T-helper 2 cell treated with Interferon-gamma antibody and Interleukin-4, amounts not matched to agents 100 ng/mL and 5 ng/mL, for 36 hours (primary cell): ENCODE measurements around the gene PDE6B. TPM values are rescaled to one million over a fixed set of nuclear protein-coding genes. Genes with fewer than 3 reads are reported as not detected.

Experiments
- total RNA-seq: library from RNA; stranded (reverse); gene quantifications from 2 replicates; pipeline ENCODE4 v1.2.3, GENCODE V29; 2022

Gene PDE6B
- total RNA-seq, 1 donor from 2014 or later: 13.5 TPM

Other genes with a start within 250 kb of the PDE6B start
- 29.8 and 30.6 TPM in 2 replicates for gene ZNF721, start 126.4 kb upstream of the PDE6B start, total RNA-seq
- 58.9 and 62.4 TPM in 2 replicates for gene PIGG, start 126.4 kb upstream of the PDE6B start, total RNA-seq
- not detected in 2 replicates for gene TMEM271, start 49.3 kb upstream of the PDE6B start, total RNA-seq
- gene ATP5ME, start 48.7 kb downstream of the PDE6B start, total RNA-seq: 203 and 214 TPM in 2 replicates
- gene MYL5, start 49.0 kb downstream of the PDE6B start, total RNA-seq: 21.2 and 22.4 TPM in 2 replicates
- 0.16 and 0.43 TPM in 2 replicates for gene SLC49A3, start 63.6 kb downstream of the PDE6B start, total RNA-seq
- 33.8 and 34.7 TPM in 2 replicates for gene PCGF3, start 80.3 kb downstream of the PDE6B start, total RNA-seq
- 0.48 and 0.86 TPM in 2 replicates for gene CPLX1, start 200.6 kb downstream of the PDE6B start, total RNA-seq